Erythroblast (primary cell): ENCODE data around the gene DDX39B.
"Not testable (repeated sequence)": the region's sequence is repeated elsewhere in the genome, so short reads cannot be mapped to it uniquely, and the experiment has no call there.

ENCODE experiments used
- DNase-seq, 2 experiments: peaks; one replicate each; lab custom pipeline; 2025; lab: John Stamatoyannopoulos, UW
- GATA1 ChIP-seq: IDR thresholded peaks from 2 replicates; pipeline ENCODE4 v1.6.1; 2011; ENCODE audit warnings: low read depth, mild to moderate bottlenecking, control low read depth, low read length, moderate library complexity
- POLR2A ChIP-seq: IDR thresholded peaks from 2 replicates; pipeline ENCODE4 v1.6.1; 2011; ENCODE audit warnings: mild to moderate bottlenecking, low read length

The DDX39B gene

GRCh38 chr6:31510007-31510406, 31.8 kb downstream of the DDX39B start:
- no peak for TF ChIP-seq GATA1
- no peak for TF ChIP-seq POLR2A
- DNase-seq = no peak

DNA sequence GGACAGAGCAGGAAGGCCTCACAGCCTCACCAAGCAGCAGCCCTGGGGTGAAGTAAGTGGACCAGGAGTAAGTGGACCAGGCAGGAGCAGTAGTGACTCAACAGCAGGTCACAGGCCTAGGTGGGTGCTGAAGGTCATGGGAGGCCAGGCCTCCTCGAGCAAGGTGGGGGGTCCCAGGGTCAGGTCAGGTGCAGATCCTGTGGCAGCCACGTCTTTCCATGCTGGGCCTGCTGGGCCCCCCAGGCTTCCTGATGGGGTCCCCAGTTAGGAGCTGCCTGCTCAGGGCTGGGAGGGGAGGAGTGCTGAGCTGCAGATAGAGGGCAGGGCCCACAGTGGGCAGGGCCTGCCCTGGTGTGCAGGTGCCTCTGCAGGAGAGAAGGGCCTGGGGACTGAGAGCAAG, 32.8 kb downstream of the DDX39B start:
- DNase-seq = not testable (repeated sequence)

DNA sequence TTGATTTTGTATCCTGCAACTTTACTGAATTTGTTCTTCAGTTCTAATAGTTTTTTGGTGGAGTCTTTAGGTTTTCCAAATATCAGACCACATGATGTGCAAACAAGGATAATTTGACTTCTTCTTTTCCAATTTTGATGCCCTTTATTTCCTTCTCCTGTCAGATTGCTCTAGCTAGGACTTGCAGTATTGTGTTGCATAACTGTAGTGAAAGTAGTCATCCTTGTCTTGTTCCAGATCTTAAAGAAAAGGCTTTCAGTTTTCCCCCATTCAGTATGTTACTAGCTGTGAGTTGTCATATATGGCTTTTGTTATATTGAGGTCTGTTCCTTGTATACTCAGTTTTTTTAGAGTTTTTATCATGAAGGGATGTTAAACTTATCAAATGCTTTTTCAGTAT, 39.2 kb downstream of the DDX39B start:
- TF ChIP-seq GATA1 (no peak), POLR2A (no peak)
- DNase-seq = no peak

DNA sequence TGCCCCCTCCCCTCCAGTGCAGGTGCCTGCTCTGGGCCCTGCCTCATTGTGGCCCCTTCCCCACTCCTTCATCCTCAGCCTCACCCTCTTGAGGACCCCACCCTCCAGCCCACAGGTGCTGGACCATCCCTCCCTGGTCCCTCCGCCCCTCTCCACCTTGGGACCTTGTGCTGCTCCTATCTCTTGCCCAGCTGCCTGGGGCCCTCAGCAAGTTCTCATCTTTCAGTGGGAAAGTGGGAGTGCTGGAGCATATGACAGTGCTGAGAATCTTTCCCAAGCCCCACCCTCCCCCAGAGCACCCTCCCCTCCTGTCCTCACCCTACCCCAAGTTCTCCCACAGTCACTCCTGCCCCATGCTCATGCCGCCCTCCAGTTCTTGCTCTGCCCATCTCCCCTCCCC, 42.2 kb downstream of the DDX39B start:
- DNase-seq = not testable (repeated sequence)

DNA sequence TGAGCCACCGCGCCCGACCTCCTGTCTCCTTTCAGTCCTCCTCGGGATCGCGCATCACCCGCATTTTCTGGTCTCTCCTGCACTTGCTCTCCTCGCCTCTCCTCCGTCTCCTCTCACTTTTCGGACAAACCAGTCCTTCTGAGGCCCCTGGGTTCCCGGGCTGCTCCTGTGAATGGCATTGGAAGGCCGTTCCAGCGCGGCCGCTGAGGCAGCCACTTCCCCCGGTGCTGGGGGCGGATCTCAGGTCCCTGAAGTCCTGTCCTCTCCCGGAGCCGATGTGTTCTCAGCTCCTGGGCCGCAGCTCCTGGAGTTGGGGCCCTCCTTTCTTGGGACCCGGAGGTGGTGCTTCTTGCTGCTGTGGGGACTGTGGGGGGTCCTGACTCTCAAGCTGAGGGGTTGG, 43.1 kb downstream of the DDX39B start:
- TF ChIP-seq GATA1 = no peak
- TF ChIP-seq POLR2A = no peak
- peak in 1 of 2 experiments; percentile 7 for DNase-seq

GRCh38 chr6:31497531-31498476, 44.0 kb downstream of the DDX39B start, which contains the start of gene MICB:
Gene MICB (plus strand): TSS chr6:31498145. CDS start chr6:31498194, 49 bp downstream.
- DNase-seq = peak; percentile 85 to 88
- TF ChIP-seq GATA1 = no peak
- TF ChIP-seq POLR2A = peak; percentile 32

- DNase-seq = not testable (repeated sequence)
Observed at GRCh38 chr6:31496826-31497225, 45.0 kb downstream of the DDX39B start.

GRCh38 chr6:31495580-31495979, 46.2 kb downstream of the DDX39B start:
- peak in 1 of 2 experiments; percentile 28 for DNase-seq
- no peak for TF ChIP-seq POLR2A
- no peak for TF ChIP-seq GATA1

DNA sequence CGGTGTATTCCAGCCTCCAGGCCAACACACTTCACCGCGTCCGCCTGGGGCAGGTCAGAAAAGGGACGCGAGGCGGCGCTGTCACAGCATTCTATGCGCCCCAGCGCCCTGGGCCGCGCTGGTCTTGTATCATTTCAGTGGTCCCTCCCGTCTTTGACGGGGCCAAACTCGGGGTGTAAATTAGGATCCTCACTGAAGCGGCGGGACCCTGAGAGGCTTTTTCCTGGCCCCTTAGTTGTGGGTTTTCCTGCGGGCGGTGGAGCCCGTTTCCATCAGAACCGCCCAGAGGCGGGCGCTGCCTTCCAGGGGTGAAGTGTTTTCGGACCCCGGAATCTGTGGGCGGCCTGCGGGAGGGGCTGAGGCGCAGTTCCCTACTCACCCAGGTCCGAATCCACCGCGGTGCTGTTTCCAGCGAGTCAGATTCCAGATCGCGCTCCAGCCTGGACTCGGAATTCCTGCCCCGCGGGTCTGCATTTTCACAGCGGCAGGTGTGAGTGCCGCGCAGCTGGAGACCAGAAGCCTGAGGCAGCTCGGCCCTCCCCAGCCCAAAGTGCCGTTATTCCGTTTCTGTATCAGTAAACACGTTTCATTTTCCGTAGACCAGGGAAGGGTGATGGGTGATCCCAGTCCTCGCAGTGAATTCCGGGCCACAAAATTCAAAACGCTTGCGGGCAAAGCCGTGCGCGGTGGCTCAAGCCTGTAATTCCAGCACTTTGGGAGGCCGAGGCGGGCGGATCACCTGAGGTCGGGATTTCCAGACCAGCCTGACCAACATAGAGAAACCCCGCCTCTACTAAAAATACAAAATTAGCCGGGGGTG, 47.7 kb downstream of the DDX39B start:
- DNase-seq = peak; percentile 85 to 90
- TF ChIP-seq GATA1 = no peak
- no peak for TF ChIP-seq POLR2A

- DNase-seq = not testable (repeated sequence)
Observed at GRCh38 chr6:31493550-31493874, 48.3 kb downstream of the DDX39B start.

DNA sequence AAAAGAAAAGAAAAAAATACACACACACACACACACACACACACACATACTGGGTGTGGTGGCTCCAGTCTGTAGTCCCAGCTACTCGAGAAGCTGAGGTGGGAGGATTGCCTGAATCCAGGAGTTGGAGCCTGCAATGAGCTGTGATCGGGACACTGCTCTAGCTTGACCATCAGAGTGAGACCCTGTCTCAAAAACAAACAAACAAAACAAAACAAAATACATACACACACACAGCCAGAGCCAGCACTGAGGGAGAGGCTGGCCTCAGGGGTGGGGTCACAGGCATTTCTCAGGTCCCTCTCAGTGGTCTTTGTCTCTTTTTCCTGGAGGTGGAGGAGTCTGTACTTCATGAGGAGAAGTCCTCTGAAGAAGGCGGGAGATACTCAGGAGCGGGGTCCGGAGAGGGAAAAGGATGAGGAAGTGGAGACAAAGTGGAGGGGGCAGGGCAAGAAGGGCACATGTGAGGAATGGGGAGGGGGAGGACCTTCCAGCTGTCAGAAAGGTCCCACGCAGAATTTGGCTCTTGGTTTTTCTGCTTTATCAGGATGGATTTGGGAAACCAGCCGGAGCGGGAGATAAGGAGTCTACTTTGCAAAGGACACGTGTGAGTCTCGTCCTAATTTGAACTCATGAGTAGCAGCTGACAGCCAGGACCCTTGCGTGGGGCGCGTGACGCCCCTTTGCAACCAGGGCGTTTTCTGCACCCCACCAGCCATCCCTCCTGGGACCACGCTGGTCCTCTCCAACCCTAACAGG, 51.5 kb downstream of the DDX39B start:
- no peak for TF ChIP-seq GATA1
- no peak for TF ChIP-seq POLR2A
- no peak for DNase-seq

DNA sequence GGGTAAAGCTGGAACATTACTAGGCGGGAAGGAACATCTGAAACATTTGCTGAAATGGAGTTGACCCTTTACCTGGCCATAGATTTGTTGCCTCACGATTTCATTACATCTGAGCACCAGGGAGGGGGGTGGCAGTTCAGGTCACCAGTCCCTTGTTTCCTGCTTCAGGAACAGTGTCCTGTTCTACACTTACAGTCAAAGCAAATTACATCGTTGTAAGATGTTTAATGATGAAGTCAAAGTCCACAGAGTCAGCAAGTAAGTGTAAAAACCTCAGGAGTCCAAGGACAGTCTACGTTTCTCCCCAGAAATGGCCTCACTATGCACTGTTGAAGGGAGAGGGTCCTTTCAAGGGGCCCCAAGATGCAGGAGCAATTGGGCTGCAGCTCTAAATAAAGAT, 52.7 kb downstream of the DDX39B start:
- TF ChIP-seq GATA1 = no peak
- no peak for TF ChIP-seq POLR2A
- no peak for DNase-seq

- DNase-seq = not testable (repeated sequence)
Observed at GRCh38 chr6:31487674-31488073, 54.1 kb downstream of the DDX39B start.

DNA sequence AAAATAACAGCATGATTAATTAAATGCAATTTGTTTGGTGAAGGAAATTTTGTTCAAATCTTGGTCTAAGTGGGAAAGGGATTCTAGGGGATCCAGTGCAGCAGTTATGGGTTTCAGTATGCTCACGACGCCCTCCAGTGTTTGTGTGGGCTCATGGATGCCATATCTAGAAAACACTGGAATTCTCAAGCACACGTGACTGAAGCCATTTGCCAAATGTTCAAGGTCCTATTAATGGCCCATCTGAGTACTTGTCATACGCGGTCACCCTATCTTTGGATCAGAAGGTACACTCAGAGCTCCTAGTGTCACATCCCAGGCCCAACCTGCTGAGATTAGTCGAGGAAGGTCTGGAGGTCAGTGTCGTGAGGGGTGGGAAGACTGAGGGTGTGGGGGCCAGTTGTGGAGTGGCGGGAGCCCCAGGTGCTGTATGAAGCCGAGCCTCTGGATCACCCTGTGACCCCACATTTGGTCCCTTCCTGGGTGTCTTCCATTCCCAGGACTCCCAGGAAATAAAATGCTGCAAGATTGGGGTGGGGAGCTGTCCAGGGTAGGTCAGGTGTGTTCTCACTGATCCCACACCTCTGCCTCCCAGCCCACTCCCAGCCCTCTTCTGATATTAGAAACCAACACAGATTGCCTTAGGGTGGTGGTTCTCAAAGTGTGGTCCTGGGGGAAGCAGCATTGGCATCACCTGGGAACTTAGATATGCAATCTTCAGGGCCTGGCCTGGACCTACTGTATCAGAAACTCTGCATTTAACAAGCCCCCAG, 55.6 kb downstream of the DDX39B start:
- DNase-seq = not testable (repeated sequence)
